AG10803 (cell line): ENCODE measurements around the gene PRRT3.
"Not testable (repeated sequence)": the region's sequence is repeated elsewhere in the genome, so short reads cannot be mapped to it uniquely, and the experiment has no call there.

Source experiments
- DNase-seq: peaks from one replicate; pipeline ENCODE4 v3.0.0; 2010; ENCODE audit warnings: low read depth
- H3K4me3 ChIP-seq: 2 replicates; pipeline ENCODE4 v1.5.1; 2011; ENCODE audit warnings: mild to moderate bottlenecking, low read length, control low read depth
- TF ChIP-seq, protein P1 (sequence below): conservative IDR thresholded peaks from 2 replicates; pipeline ENCODE4 v1.5.1; 2011; ENCODE audit warnings: mild to moderate bottlenecking, low read length, control low read depth, inconsistent platforms

PRRT3 gene

DNA sequence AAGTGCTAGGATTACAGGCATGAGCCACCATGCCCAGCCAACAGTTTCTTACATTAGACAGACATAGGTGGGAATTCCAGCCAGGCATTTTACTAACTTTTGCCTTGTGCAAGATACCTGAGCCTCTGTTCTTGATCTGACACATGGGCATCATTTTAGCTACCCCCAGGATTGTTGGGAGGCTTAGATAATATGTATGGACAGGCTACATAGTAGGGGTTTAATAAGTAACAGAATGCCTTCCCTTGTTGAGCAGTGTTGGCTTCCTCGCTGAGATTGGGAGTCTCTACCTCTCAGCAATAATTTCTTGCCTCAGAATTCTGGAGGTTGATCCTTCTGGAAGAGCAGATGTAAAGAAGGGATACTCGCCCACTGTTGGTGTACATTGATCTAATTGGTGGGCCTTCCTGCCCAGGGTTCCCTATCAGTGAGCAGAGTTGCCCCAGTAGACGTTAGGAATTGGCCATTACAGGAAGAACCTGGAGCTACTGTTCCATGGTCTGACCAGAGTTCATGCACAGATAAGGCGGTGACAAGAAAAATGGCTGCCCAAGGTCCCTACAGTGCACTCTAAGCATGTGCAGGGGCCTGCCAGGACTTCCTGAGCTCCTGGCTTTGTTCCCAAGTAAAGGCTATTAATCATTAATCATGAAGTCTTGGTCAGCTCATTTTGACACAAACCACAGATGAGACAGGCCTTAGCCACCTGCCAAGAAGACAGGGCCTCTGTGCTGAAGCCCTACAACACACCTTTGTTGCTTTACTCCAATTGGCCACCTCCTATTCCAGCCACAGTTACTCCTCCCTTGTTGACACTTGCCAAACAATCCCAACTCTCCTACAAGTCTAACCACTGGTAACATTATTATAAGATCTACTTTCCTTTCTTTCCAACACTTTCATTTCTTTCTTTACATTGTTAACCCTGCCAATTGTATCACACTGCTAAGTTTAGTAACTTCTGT, 54.5 kb downstream of the PRRT3 start:
- TF ChIP-seq, protein P1, sequence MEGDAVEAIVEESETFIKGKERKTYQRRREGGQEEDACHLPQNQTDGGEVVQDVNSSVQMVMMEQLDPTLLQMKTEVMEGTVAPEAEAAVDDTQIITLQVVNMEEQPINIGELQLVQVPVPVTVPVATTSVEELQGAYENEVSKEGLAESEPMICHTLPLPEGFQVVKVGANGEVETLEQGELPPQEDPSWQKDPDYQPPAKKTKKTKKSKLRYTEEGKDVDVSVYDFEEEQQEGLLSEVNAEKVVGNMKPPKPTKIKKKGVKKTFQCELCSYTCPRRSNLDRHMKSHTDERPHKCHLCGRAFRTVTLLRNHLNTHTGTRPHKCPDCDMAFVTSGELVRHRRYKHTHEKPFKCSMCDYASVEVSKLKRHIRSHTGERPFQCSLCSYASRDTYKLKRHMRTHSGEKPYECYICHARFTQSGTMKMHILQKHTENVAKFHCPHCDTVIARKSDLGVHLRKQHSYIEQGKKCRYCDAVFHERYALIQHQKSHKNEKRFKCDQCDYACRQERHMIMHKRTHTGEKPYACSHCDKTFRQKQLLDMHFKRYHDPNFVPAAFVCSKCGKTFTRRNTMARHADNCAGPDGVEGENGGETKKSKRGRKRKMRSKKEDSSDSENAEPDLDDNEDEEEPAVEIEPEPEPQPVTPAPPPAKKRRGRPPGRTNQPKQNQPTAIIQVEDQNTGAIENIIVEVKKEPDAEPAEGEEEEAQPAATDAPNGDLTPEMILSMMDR: no peak
- no peak overlapping the region for H3K4me3 ChIP-seq
- DNase-seq: no peak

DNA sequence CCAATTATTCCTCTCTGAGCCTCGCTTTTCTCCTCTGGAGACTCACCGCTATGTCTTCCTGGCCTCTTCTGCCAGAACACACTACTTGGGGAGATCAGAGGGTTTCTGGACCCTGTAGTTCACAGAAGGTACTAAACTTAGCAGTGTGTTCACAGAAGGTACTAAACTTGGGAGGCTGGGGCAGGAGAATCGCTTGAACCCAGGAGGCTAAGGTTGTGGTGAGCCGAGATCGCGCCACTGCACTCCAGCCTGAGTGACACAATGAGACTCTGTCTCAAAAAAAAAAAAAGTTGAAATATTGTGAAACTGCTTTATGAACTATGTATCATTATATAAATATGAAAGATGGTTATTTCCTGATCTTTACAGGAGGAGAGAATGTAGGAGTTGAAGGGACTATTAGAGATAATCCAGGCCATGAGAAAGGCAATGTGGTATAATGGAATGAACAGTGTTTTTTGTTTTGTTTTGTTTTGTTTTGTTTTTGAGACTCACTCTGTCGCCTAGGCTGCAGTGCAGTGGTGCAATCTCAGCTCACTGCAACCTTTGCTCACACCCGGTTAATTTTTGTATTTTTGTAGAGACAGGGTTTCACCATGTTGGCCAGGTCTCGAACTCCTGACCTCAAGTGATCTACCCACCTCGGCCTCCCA, 55.3 kb downstream of the PRRT3 start:
- DNase-seq, H3K4me3 ChIP-seq: not testable (repeated sequence)

DNA sequence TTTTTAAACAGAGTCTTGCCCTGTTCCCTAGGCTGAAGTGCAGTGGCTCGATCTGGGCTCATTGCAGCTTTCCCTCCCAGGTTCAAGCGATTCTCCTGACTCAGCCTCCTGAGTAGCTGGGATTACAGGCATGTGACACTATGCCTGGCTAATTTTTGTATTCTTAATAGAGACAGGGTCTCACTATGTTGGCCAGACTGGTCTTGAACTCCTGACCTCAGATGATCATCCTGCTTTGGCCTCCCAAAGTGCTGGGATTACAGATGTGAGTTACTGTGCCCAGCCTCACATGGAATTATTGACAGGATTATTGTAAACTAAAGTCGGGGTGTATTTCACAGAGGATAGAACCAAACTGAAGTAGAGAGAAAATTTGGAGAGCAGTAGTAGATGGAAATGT, 56.5 kb downstream of the PRRT3 start:
- not testable (repeated sequence) for DNase-seq, H3K4me3 ChIP-seq
